Right lobe of liver (tissue), 6 donors: ENCODE measurements around the gene NCKAP5. TPM values are rescaled to one million over a fixed set of nuclear protein-coding genes. Genes with fewer than 3 reads are reported as not detected.
A peak's percentile ranks its signal among the peaks of the same experiment; 100 is the strongest.

Experiments
- ATAC-seq, 4 donors: fragments of 200-7000 bp; cut with Tn5 transposase; one replicate each; pipeline ENCODE4 v1.9.1; 2020; ENCODE audit warnings: mild to moderate bottlenecking in 4 of 4, moderate library complexity in 4 of 4
- DNase-seq, 3 donors: peaks; one replicate each; pipeline ENCODE4 v3.0.0-alpha.2; 2020
- H3K27ac ChIP-seq, 3 donors: fragments of 200-600 bp; one replicate each; pipeline ENCODE4 v1.8.0; 2022
- H3K27me3 ChIP-seq, 2 donors: fragments of 200-600 bp; one replicate each; pipeline ENCODE4 v1.8.0; 2022
- H3K36me3 ChIP-seq, 4 donors: fragments of 200-600 bp; sonication (generic) in 1 of 4; one replicate each; pipeline versions ENCODE4 v1.5.1 to v1.8.0; 2017 to 2022; ENCODE audit warnings: control low read depth in 1 of 4
- H3K4me1 ChIP-seq, 4 donors: fragments of 200-600 bp; sonication (generic) in 1 of 4; one replicate each; pipeline versions ENCODE4 v1.5.1 to v1.8.0; 2017 to 2022; ENCODE audit warnings: control low read depth in 1 of 4
- H3K4me3 ChIP-seq, 3 donors: fragments of 200-600 bp; one replicate each; pipeline ENCODE4 v1.8.0; 2022
- H3K9me3 ChIP-seq, 4 donors: fragments of 200-600 bp; sonication (generic) in 1 of 4; one replicate each; pipeline versions ENCODE4 v1.5.1 to v1.8.0; 2017 to 2022; ENCODE audit warnings: control low read depth in 1 of 4
- POLR2A ChIP-seq: fragments of 450-650 bp; IDR thresholded peaks from one replicate; pipeline ENCODE4 v1.6.1; 2017; ENCODE audit warnings: antibody characterized with exemption, mild to moderate bottlenecking
- WGBS: methylation state at CpG from one replicate; pipeline ENCODE4 v1.1.6; 2018; ENCODE audit warnings: low coverage, low lambda C conversion rate; ENCODE audit not compliant: insufficient coverage; ENCODE audit errors: missing lambda C conversion rate; 5-methylcytosine and 5-hydroxymethylcytosine counted together
- intact Hi-C, 2 donors: fragments of 100-400 bp; cut with DNase I; formaldehyde crosslinking; loops; one replicate each; pipeline versions ENCODE4 v1.11.2 to v1.14.1; 2022
- total RNA-seq, 6 experiments: library from RNA; depleted of rRNA in 2 of 6; stranded (reverse); fragments of >200 nt in 2 of 6; fragmentation: NEBNext Ultra II Directional in 3 of 6; extraction: Animal tissue kit (Norgen Biotek cat#: 25700) in 3 of 6; gene quantifications; one replicate each; pipeline versions ENCODE4 v1.1.0 to v1.2.4, GENCODE V29; 2016 to 2023
- TF ChIP-seq, protein P1 (sequence below), 4 donors: fragments of 200-600 bp in 3 of 4; fragments of 450-650 bp in 1 of 4; IDR thresholded peaks; one replicate each; pipeline versions ENCODE4 v1.5.1 to v1.8.0; 2016 to 2022; ENCODE audit warnings: antibody characterized with exemption in 4 of 4, mild to moderate bottlenecking in 2 of 4
- donor health status: DM: no; HTN: yes; CAD: no.
- donor health status: DM: no; HTN: no; CAD: no.
- donor health status: DM: no; HTN: no; CAD: no.
- donor health status: DM: no; HTN: yes; CAD: no.
- donor health status: DM: no; HTN: yes; CAD: no.

Gene NCKAP5
- total RNA-seq, 6 experiments from 2014 or later: 3.6 to 11.7 (median 6.9) TPM

DNA sequence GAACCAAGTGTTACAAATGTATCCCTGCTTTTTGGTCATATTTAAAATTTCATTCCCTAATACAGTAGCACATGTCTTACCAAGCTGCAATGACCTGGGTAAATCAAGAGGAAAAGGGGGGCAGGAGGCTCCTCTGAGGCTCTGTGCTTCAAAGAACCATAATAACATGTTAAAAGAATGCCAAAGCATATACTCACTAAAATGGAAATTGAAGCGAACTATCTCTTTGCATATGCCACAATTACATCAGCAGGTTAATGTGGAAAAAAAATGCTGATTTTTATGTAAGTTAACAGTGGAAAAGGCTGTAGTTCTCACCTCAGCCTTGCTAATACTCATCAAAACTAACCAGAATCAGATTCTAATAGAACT, 37.5 kb upstream of the NCKAP5 start:
- intact Hi-C loops: no loop called here

DNA sequence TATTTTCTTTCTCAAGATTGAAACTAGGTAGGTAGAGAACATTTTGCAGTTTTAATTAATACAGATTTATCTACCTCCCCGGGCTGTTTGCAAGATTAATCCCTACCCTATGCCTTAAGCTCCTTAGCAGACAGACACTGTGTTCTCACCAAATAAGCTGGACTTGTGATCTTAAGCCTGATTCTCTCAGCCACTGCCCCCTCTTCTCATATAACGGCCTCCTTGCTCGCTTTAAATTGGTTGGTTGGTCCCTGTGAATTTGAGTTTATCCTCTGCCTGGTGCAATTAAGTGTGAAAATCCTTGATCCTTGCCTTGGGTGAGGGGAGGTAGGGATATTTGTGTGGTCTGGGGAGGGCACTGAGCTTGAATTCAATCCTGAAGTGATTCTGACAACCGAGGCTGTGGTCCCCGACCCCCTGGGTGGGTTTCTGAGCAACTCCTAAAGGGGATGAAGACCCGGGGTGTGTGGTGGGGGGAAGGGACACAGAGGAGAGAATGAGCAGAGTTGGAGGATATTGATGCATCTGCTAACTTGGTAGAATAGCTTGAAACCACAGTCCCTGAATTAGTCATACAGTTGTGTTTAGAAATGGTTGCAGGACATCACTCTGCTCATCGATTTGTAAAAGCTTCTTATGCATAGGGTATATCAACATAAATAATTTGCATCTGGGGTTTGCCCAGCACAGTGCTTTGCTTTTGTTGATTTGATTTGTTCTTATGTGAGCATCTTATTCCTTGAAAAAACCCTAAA, 36.9 kb upstream of the NCKAP5 start:
- Histone ChIP-seq H3K36me3 (no peaks in the 10 kb centered on the region), H3K27ac (no peak overlapping the region), H3K27me3 (no peaks in the 10 kb centered on the region), H3K4me1 (peaks cover 0 to 2% (median 0%) of the 10 kb centered on the region in 4 donors), H3K9me3 (no peaks in the 10 kb centered on the region), H3K4me3 (no peak overlapping the region)
- DNase-seq (no peak), ATAC-seq (no peak)
- 45% methylated on average over 7 of the region's 7 CpGs for WGBS
- TF ChIP-seq, protein P1, sequence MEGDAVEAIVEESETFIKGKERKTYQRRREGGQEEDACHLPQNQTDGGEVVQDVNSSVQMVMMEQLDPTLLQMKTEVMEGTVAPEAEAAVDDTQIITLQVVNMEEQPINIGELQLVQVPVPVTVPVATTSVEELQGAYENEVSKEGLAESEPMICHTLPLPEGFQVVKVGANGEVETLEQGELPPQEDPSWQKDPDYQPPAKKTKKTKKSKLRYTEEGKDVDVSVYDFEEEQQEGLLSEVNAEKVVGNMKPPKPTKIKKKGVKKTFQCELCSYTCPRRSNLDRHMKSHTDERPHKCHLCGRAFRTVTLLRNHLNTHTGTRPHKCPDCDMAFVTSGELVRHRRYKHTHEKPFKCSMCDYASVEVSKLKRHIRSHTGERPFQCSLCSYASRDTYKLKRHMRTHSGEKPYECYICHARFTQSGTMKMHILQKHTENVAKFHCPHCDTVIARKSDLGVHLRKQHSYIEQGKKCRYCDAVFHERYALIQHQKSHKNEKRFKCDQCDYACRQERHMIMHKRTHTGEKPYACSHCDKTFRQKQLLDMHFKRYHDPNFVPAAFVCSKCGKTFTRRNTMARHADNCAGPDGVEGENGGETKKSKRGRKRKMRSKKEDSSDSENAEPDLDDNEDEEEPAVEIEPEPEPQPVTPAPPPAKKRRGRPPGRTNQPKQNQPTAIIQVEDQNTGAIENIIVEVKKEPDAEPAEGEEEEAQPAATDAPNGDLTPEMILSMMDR (IDR thresholded peaks at IDR 0.05): no peak
- no peak for TF ChIP-seq POLR2A
- intact Hi-C loops: no loop called here

More for the DNA sequence above, 37.5 kb upstream of the NCKAP5 start:
- 67% methylated on average over 1 of the region's 1 CpG for WGBS
- H3K36me3 ChIP-seq: no peaks in the 10 kb centered on the region
- no peak for ATAC-seq
- no peaks in the 10 kb centered on the region for H3K9me3 ChIP-seq
- H3K4me3 ChIP-seq: no peak overlapping the region
- no peak for DNase-seq
- peaks cover 0 to 2% (median 0%) of the 10 kb centered on the region in 4 donors for H3K4me1 ChIP-seq
- TF ChIP-seq POLR2A: no peak
- TF ChIP-seq, protein P1 (IDR thresholded peaks at IDR 0.05): no peak
- no peaks in the 10 kb centered on the region for H3K27me3 ChIP-seq
- no peak overlapping the region for H3K27ac ChIP-seq

DNA sequence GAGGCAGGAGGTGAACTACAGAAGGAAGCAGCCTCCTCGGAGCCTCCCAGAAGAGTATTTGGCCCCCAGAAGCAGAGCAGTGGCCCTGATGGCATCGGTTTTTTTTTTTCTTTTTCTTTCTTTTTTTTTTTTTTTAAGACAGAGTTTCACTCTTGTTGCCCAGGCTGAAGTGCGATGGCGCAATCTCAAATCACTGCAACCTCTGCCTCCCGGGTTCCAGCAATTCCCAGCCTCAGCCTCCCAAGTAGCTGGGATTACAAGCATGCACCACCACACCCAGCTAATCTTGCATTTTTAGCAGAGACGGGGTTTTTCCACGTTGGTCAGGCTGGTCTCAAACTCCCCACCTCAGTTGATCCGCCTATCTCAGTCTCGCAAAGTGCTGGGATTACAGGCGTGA, 34.8 kb upstream of the NCKAP5 start:
- Histone ChIP-seq H3K36me3 (no peaks in the 10 kb centered on the region), H3K4me3 (no peak overlapping the region), H3K4me1 (peaks cover 0 to 19% (median 4%) of the 10 kb centered on the region in 4 donors), H3K27ac (no peak overlapping the region), H3K9me3 (no peaks in the 10 kb centered on the region), H3K27me3 (no peaks in the 10 kb centered on the region)
- ATAC-seq: no peak
- 91% methylated on average over 9 of the region's 10 CpGs for WGBS
- intact Hi-C loops: no loop called here
- DNase-seq: no peak
- TF ChIP-seq POLR2A: no peak
- TF ChIP-seq, protein P1 (IDR thresholded peaks at IDR 0.05): no peak

DNA sequence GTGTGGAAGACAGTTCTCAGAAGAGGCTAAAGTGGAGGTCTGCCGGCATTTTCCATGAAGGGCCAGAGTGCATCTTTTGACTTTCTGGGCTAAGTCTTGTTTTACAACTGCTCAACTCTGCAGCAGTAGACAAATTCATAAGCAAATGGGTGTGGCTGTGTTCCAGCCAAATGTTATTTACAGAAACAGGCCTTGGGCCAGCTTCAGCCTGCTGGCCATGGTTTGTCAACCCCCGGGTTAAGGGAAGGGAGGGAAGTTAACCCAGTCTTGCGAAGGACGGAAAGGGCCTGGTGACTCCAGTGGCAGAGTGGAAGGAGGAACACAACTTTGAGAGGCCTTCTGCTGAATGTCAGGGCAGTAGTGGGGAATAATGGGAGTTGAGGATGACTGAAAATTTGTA, 34.3 kb upstream of the NCKAP5 start:
- no peak overlapping the region for H3K27ac ChIP-seq
- H3K9me3 ChIP-seq: no peaks in the 10 kb centered on the region
- intact Hi-C loops: no loop called here
- H3K4me3 ChIP-seq: no peak overlapping the region
- DNase-seq (no peak), ATAC-seq (peak in 2 of 4 donors; percentile 8 to 34)
- TF ChIP-seq POLR2A: no peak
- TF ChIP-seq, protein P1 (IDR thresholded peaks at IDR 0.05): no peak
- no peaks in the 10 kb centered on the region for H3K27me3 ChIP-seq
- WGBS: 59% methylated on average over 4 of the region's 4 CpGs
- H3K4me1 ChIP-seq: peaks cover 0 to 19% (median 4%) of the 10 kb centered on the region in 4 donors
- no peaks in the 10 kb centered on the region for H3K36me3 ChIP-seq
